Stimulated activated CD4-positive, alpha-beta T cell treated with anti-CD3 and anti-CD28 coated beads, Interleukin-4, amount 100 ng/mL, for 1 hour (primary cell): Measurements from ENCODE around the gene CHMP1B.
"Not testable (repeated sequence)": the region's sequence is repeated elsewhere in the genome, so short reads cannot be mapped to it uniquely, and the experiment has no call there.

Experiments used
- DNase-seq: peaks from one replicate; pipeline ENCODE4 v3.0.0-alpha.2; 2020

The CHMP1B gene

GRCh38 chr18:11872479-11873136 is 21.4 kb downstream of the CHMP1B start:
- DNase-seq, result no peak

DNA sequence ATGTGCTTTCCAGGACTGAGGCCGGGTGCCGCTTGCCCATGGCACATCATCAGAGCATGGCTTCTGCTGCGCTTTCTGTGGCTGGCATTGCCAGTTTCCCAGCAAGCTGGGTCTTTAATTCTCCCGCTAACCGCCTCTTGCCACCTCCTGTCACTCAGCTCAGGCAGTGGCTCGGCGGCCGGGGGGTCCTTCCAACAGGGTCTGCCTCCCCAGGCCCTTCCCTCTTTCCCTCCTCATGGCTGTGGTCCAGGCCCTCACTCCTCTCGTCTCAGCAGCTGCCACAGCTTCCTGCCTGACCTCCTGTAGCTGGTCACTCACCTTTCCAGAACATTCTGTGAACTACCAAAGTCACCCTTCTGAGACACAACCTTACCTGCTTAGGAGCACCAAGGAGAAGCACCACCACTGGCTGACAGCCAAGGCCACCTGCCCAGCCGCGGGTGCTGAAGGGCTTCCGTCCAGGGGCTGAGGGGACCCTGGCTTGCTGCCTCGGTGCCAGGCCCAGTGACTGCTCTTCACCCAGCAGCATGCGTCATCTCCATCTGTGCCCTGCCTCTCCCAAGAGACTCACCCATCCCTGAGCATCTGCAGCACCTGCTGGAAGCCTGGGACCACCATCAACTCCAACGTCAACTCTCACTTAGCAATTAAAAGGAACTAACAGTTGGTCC is 22.6 kb downstream of the CHMP1B start:
- no peak for DNase-seq

- no peak for DNase-seq
Measured at GRCh38 chr18:11874676-11875075, 23.5 kb downstream of the CHMP1B start.

- no peak for DNase-seq
Measured at GRCh38 chr18:11877497-11878135, 26.4 kb downstream of the CHMP1B start.

DNA sequence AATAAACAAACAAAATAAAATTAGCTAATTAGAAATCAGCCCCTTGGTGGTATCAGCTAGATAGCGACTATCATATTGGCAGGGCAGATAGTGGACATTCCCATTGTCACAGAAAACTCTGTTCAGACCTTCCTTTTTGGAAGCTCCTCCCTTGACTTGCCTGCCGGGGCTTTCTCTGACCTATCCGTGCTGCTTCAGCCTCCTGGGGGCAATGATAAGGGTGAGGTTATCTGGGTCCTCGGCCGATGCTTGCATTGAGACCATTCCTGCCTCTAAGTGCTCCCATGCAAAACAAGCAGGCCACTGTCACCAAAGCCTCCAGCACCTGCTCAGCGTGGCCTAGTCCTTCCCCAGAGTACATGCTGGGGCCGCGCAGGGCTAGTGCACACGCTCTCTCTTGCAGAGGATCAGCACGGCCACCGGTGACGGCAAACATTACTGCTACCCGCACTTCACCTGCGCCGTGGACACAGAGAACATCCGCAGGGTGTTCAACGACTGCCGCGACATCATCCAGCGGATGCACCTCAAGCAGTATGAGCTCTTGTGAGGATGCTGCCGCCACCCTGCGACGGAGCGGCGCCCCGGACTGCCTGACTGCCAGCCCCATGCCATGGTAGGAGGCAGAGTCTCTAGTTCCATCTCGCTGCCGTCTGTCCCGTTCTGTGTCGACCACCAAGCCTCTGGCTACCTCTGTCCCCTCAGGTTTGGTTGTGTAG is 29.5 kb downstream of the CHMP1B start:
- DNase-seq, result no peak

GRCh38 chr18:11882636-11883035 is 31.4 kb downstream of the CHMP1B start:
- no peak for DNase-seq

- no peak for DNase-seq
Measured at GRCh38 chr18:11883153-11883552, 31.9 kb downstream of the CHMP1B start.

- DNase-seq, result no peak
Measured at GRCh38 chr18:11884396-11885030, 33.3 kb downstream of the CHMP1B start.

- DNase-seq, result no peak
Measured at GRCh38 chr18:11885278-11885947, 34.2 kb downstream of the CHMP1B start.

- no peak for DNase-seq
Measured at GRCh38 chr18:11886577-11887110, 35.4 kb downstream of the CHMP1B start.

- no peak for DNase-seq
Measured at GRCh38 chr18:11887328-11888128, 36.3 kb downstream of the CHMP1B start.

GRCh38 chr18:11888726-11889125 is 37.5 kb downstream of the CHMP1B start:
- DNase-seq, result no peak

GRCh38 chr18:11889284-11889683 is 38.1 kb downstream of the CHMP1B start:
- no peak for DNase-seq

GRCh38 chr18:11891737-11892136 is 40.5 kb downstream of the CHMP1B start:
- no peak for DNase-seq

DNA sequence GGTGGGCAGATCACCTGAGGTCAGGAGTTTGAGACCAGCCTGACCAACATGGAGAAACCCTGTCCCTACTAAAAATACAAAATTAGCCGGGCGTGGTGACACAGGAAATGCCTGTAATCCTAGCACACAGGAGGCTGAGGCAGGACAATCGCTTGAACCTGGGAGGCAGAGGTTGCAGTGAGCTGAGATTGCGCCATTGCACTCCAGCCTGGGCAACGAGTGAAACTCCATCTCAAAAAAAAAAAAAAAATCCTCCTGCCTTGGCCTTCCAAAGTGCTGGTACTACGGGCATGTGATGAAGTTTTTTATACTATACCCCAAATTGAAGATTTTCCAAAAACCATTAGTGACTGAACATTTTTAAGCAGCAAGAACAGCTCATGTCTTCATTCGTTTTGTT is 41.2 kb downstream of the CHMP1B start:
- not testable (repeated sequence) for DNase-seq

DNA sequence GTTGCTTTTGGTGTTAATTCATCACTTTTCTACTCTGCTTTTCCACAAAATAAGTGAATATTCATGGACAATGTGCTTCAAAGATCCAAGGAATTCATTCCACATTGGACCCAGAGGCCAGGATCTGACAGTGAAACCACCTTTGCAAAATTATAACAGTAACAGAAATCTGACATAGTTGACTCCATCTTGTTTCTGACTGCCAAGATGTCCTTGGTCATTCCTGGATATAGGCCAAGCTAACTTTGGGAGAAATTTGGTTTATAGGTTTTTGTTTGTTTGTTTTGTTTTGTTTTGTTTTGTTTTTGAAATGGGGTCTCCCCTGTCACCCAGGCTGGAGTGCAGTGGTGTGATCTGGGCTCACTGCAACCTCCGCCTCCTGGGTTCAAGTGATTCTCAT is 46.6 kb downstream of the CHMP1B start:
- DNase-seq, result no peak

- no peak for DNase-seq
Measured at GRCh38 chr18:11899063-11899462, 47.9 kb downstream of the CHMP1B start.

DNA sequence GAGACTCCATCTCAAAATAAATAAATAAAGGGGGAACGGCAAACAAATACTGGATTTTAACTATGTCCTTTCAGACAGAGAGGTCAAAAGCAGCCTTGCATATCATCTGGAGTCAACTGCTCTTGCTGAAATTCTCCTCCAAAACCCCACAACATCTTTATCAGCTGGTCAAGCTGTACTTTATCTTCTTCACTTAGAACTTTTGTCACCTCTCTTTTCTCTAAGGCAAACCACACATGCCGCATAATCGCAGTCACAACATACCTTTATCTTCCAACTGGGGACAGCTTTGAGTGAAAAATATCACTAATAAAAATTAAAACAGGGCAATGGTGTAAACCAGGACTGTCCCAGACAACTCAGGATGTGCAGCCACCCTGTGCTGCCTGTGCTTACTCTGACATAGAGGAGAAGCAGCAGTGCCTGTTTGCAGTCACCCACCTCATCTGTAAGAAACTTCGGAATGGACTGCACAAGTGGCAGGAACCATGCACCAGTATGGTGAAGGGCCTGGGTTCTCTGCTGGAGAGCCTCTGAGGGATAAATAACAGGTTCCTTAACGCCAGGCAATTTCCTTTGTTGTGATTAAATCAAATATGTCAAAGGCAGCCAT is 50.7 kb downstream of the CHMP1B start:
- no peak for DNase-seq

DNA sequence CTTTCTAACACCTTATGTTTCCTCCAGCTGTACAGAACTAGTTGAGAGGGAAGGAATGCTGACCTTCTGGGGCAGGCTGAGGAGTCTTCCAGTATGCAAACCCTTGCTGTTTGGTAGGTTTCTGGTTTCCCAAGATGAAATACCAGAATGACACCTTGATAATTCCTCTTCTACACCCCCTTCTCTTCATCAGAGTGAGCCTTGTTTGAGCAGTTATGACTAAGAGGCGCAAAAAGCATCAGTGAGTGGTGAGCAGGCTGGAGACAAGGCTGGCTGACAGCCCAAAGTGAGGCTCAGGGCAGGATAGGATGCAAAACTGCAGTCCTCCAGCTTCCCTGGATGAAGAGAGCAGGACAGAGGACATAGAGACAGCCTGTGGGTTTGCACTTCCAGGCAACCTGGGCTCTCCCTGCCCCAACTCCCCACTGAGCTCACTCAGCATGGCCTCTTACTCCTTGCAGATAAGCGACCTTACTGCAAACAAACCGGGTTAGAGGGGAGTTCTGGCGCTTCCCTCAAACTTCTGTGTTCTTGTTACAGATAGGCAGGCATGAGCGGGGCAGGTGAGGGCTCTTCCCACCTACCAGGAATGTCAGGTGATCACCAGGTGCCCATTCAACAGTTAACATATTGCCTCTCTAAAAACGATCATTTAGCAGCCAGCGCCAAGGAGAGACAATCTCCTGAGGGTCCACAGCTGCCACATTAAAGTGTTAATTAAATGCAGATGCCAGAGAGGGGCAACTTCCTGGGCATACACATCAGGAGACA is 51.5 kb downstream of the CHMP1B start:
- no peak for DNase-seq
